Bronchial epithelial cell (primary cell): ENCODE measurements around the gene INSIG2. TPM values are rescaled to one million over a fixed set of nuclear protein-coding genes. Genes with fewer than 3 reads are reported as not detected.

Source experiments
- DNase-seq: peaks from one replicate; pipeline ENCODE4 v3.0.0-alpha.2; 2010; ENCODE audit warnings: low read depth
- FAIRE-seq: peaks from 2 replicates; lab custom pipeline; 2011; peaks lifted over from hg19 to GRCh38; lab: Jason Lieb, UNC
- H3K27me3 ChIP-seq: 2 replicates; pipeline ENCODE4 v1.5.1; 2011; ENCODE audit warnings: low read length; ENCODE audit not compliant: control insufficient read depth, insufficient read depth
- H3K36me3 ChIP-seq: 2 replicates; pipeline ENCODE4 v1.5.1; 2011; ENCODE audit warnings: low read length; ENCODE audit not compliant: control insufficient read depth, insufficient read depth
- H3K4me3 ChIP-seq: 2 replicates; pipeline ENCODE4 v1.5.1; 2011; ENCODE audit warnings: mild to moderate bottlenecking, low read depth, low read length, control low read depth
- CTCF ChIP-seq: IDR thresholded peaks from 2 replicates; pipeline ENCODE4 v1.5.1; 2011; ENCODE audit warnings: mild to moderate bottlenecking, moderate library complexity, low read length, control low read depth, inconsistent platforms; ENCODE audit not compliant: insufficient read depth, severe bottlenecking
- total RNA-seq: library from RNA; depleted of rRNA; stranded (reverse); fragments of >200 nt; gene quantifications from 2 replicates; pipeline ENCODE4 v1.2.1, GENCODE V29; 2014

INSIG2 gene
- total RNA-seq, 1 donor from 2014 or later = 10.5 TPM

GRCh38 chr2:118148133-118148532 is 59.9 kb downstream of the INSIG2 start:
- FAIRE-seq = no peak
- Histone ChIP-seq H3K4me3 (no peak overlapping the region), H3K27me3 (no peaks in the 10 kb centered on the region), H3K36me3 (no peaks in the 10 kb centered on the region)
- no peak for DNase-seq
- no peak for TF ChIP-seq CTCF

- DNase-seq (no peak), FAIRE-seq (no peak)
- TF ChIP-seq CTCF = no peak
These were observed 60.5 kb downstream of the INSIG2 start for GRCh38 chr2:118148809-118149208.

GRCh38 chr2:118150294-118150693 is 62.0 kb downstream of the INSIG2 start:
- H3K36me3 ChIP-seq = no peaks in the 10 kb centered on the region
- FAIRE-seq (peak; percentile 40), DNase-seq (no peak)
- no peak overlapping the region for H3K4me3 ChIP-seq
- TF ChIP-seq CTCF = no peak
- H3K27me3 ChIP-seq = no peaks in the 10 kb centered on the region

More at GRCh38 chr2:118148809-118149208, 60.5 kb downstream of the INSIG2 start:
- H3K4me3 ChIP-seq = no peak overlapping the region
- no peaks in the 10 kb centered on the region for H3K27me3 ChIP-seq
- H3K36me3 ChIP-seq = no peaks in the 10 kb centered on the region

- TF ChIP-seq CTCF = no peak
- DNase-seq (no peak), FAIRE-seq (no peak)
- Histone ChIP-seq H3K36me3 (no peaks in the 10 kb centered on the region), H3K4me3 (no peak overlapping the region), H3K27me3 (no peaks in the 10 kb centered on the region)
These were observed 63.6 kb downstream of the INSIG2 start for GRCh38 chr2:118151831-118152230.

- H3K27me3 ChIP-seq = no peaks in the 10 kb centered on the region
- FAIRE-seq = no peak
- no peak for DNase-seq
- H3K4me3 ChIP-seq = no peak overlapping the region
- no peak for TF ChIP-seq CTCF
- no peaks in the 10 kb centered on the region for H3K36me3 ChIP-seq
These were observed 65.2 kb downstream of the INSIG2 start for GRCh38 chr2:118153433-118153832.

- no peaks in the 10 kb centered on the region for H3K36me3 ChIP-seq
- DNase-seq (no peak), FAIRE-seq (no peak)
- no peak overlapping the region for H3K4me3 ChIP-seq
- no peak for TF ChIP-seq CTCF
- H3K27me3 ChIP-seq = no peaks in the 10 kb centered on the region
These were observed 65.9 kb downstream of the INSIG2 start for GRCh38 chr2:118154176-118154575.

Other genes with a start within 250 kb of the INSIG2 start
- gene CCDC93, start 74.4 kb upstream of the INSIG2 start, total RNA-seq = 21.3 and 23.7 TPM in 2 replicates